HepG2 (cell line): Measurements from ENCODE around the gene TRIM25. TPM values are rescaled to one million over a fixed set of nuclear protein-coding genes. Genes with fewer than 3 reads are reported as not detected.

ENCODE experiments used
- ATAC-seq: fragments of 200-7000 bp; cut with Tn5 transposase; 3 replicates; pipeline ENCODE4 v1.9.1; 2020; ENCODE audit warnings: mild to moderate bottlenecking, moderate library complexity
- BruUV-seq: library from RNA; stranded (reverse); fragments of 400-500 nt; replicated peaks from 2 replicates; lab custom pipeline; 2021; lab: Mats Ljungman, UMichigan
- CTCF ChIA-PET: fragments of 300-600 bp; formaldehyde crosslinking; extraction: SDS; loops from one replicate; lab custom pipeline; 2021; ENCODE audit warnings: low total read pairs, inconsistent platforms, low intra/inter-chr PET ratio; lab: Yijun Ruan, JAX
- POLR2A ChIA-PET: fragments of 350-600 bp; sonication (Branson Sonifier 250); formaldehyde crosslinking; loops from one replicate; lab custom pipeline; 2020; ENCODE audit warnings: antibody characterized with exemption, inconsistent platforms; lab: Yijun Ruan, JAX
- DNase-seq: peaks from one replicate; pipeline ENCODE4 v3.0.0-alpha.2; 2015; ENCODE audit warnings: low spot score
- FAIRE-seq: peaks from 3 replicates; lab custom pipeline; 2011; peaks lifted over from hg19 to GRCh38; lab: Jason Lieb, UNC
- H2AFZ ChIP-seq: one replicate; pipeline ENCODE4 v1.6.1; 2011; ENCODE audit warnings: low read length, inconsistent platforms
- H3K27ac ChIP-seq: fragments of 300-600 bp; 3 replicates; pipeline ENCODE4 v1.8.0; 2011; ENCODE audit warnings: mixed run types, mild to moderate bottlenecking, mixed read lengths, low read length, inconsistent platforms; ENCODE audit not compliant: insufficient read depth; ENCODE audit errors: extremely low read length
- H3K27me3 ChIP-seq, 2 experiments: fragments of 200-600 bp in 1 of 2; 2 replicates in 1 of 2; 3 replicates in 1 of 2; pipeline versions ENCODE4 v1.6.0 to v1.8.0; 2011; ENCODE audit warnings: low read length in 2 of 2, mild to moderate bottlenecking in 2 of 2, moderate library complexity in 2 of 2, inconsistent platforms in 1 of 2; ENCODE audit not compliant: insufficient read depth in 2 of 2, control insufficient read depth in 1 of 2
- H3K36me3 ChIP-seq, 2 experiments: fragments of 200-600 bp in 1 of 2; replicated peaks in 1 of 2; 2 replicates in 1 of 2; 3 replicates in 1 of 2; pipeline versions ENCODE4 v1.5.1 to v1.8.0; 2011; ENCODE audit warnings: low read length in 2 of 2, inconsistent platforms in 1 of 2; ENCODE audit not compliant: insufficient read depth in 2 of 2, control insufficient read depth in 1 of 2
- H3K4me1 ChIP-seq: 2 replicates; pipeline ENCODE4 v1.5.1; 2012; ENCODE audit warnings: low read length, inconsistent platforms; ENCODE audit not compliant: insufficient read depth
- H3K4me2 ChIP-seq: 2 replicates; pipeline ENCODE4 v1.6.0; 2011; ENCODE audit warnings: low read depth, low read length, inconsistent platforms
- H3K4me3 ChIP-seq, 3 experiments: fragments of 200-600 bp in 1 of 3; sonication (generic), shearing (Covaris generic) in 1 of 3; replicated peaks in 1 of 3; 2 replicates each; pipeline ENCODE4 v1.5.1; 2011 to 2016; ENCODE audit warnings: low read length in 3 of 3, inconsistent platforms in 2 of 3, low read depth in 2 of 3, mild to moderate bottlenecking in 2 of 3, control low read depth in 1 of 3, mixed read lengths in 1 of 3; ENCODE audit not compliant: insufficient read depth in 1 of 3
- H3K79me2 ChIP-seq: one replicate; pipeline ENCODE4 v1.6.1; 2011; ENCODE audit warnings: low read length, inconsistent platforms; ENCODE audit not compliant: insufficient read depth
- H3K9ac ChIP-seq: 2 replicates; pipeline ENCODE4 v1.6.0; 2011; ENCODE audit warnings: mild to moderate bottlenecking, low read depth, low read length, inconsistent platforms; ENCODE audit not compliant: insufficient read depth
- H3K9me3 ChIP-seq: 2 replicates; pipeline ENCODE4 v1.5.1; 2012; ENCODE audit warnings: mild to moderate bottlenecking, low read length
- H4K20me1 ChIP-seq: 2 replicates; pipeline ENCODE4 v1.6.0; 2011; ENCODE audit warnings: inconsistent platforms, mild to moderate bottlenecking, low read length, moderate library complexity; ENCODE audit not compliant: insufficient read depth
- ATF7 ChIP-seq, 2 experiments: fragments of 450-650 bp in 1 of 2; sonication (generic) in 1 of 2; formaldehyde crosslinking in 1 of 2; IDR thresholded peaks; 2 replicates each; pipeline versions ENCODE4 v1.4.0 to v1.6.1; 2016 to 2020; ENCODE audit warnings: antibody characterized with exemption in 1 of 2, mild to moderate bottlenecking in 1 of 2, missing genetic modification reagents in 1 of 2
- CEBPB ChIP-seq: IDR thresholded peaks from 2 replicates; pipeline ENCODE4 v1.6.1; 2011; ENCODE audit warnings: low read depth, low read length, improper control_type of control experiment, borderline replicate concordance
- HNF4A ChIP-seq: sonication (generic); formaldehyde crosslinking; IDR thresholded peaks from 2 replicates; pipeline ENCODE4 v1.4.0; 2020; ENCODE audit warnings: missing genetic modification reagents
- NR2F1 ChIP-seq, 2 experiments: fragments of 450-650 bp in 1 of 2; formaldehyde crosslinking in 1 of 2; IDR thresholded peaks; 2 replicates each; pipeline versions ENCODE4 v1.5.0 to v1.6.1; 2016 to 2020; ENCODE audit warnings: mild to moderate bottlenecking in 1 of 2, missing compliant biosample characterization in 1 of 2, missing genetic modification reagents in 1 of 2, moderate library complexity in 1 of 2
- NR2F6 ChIP-seq, 2 experiments: IDR thresholded peaks; 2 replicates each; pipeline ENCODE4 v1.6.1; 2016; ENCODE audit warnings: antibody characterized with exemption in 1 of 2, mild to moderate bottlenecking in 1 of 2
- NR3C1 ChIP-seq: sonication (generic); formaldehyde crosslinking; IDR thresholded peaks from 2 replicates; pipeline ENCODE4 v1.4.0; 2020; ENCODE audit warnings: missing genetic modification reagents
- RARA ChIP-seq: IDR thresholded peaks from 2 replicates; pipeline ENCODE4 v1.6.1; 2016; ENCODE audit warnings: missing genetic modification reagents, missing compliant biosample characterization
- SOX5 ChIP-seq: IDR thresholded peaks from 2 replicates; pipeline ENCODE4 v1.6.1; 2016; ENCODE audit warnings: borderline replicate concordance
- ZNF451 ChIP-seq: sonication (generic); formaldehyde crosslinking; IDR thresholded peaks from 2 replicates; pipeline ENCODE4 v1.5.0; 2020; ENCODE audit warnings: mild to moderate bottlenecking, missing genetic modification reagents
- ZNF749 ChIP-seq: sonication (generic); formaldehyde crosslinking; IDR thresholded peaks from 2 replicates; pipeline ENCODE4 v1.8.0; 2022; ENCODE audit warnings: mild to moderate bottlenecking, missing genetic modification reagents, moderate library complexity, borderline replicate concordance
- ZNF816 ChIP-seq: sonication (generic); formaldehyde crosslinking; IDR thresholded peaks from 2 replicates; pipeline ENCODE4 v1.8.0; 2022; ENCODE audit warnings: missing genetic modification reagents, mild to moderate bottlenecking, borderline replicate concordance
- ZZZ3 ChIP-seq: sonication (generic); formaldehyde crosslinking; IDR thresholded peaks from 2 replicates; pipeline ENCODE4 v1.4.0; 2020; ENCODE audit warnings: missing genetic modification reagents, mild to moderate bottlenecking, borderline replicate concordance
- WGBS: methylation state at CpG from one replicate; pipeline ENCODE4 v1.1.6; 2017; ENCODE audit warnings: low lambda C conversion rate; 5-methylcytosine and 5-hydroxymethylcytosine counted together
- in situ Hi-C: cut with HindIII; loops from 2 replicates; pipeline ENCODE4 v1.10.0; 2017; ENCODE audit warnings: low pct_unique_long_range_greater_than_20kb; ENCODE audit not compliant: extremely low pct_ligation_motif_present
- intact Hi-C: fragments of 100-400 bp; cut with micrococcal nuclease; formaldehyde crosslinking; loops from one replicate; pipeline ENCODE4 v1.10.0; 2022; ENCODE audit not compliant: unreplicated experiment
- polyA plus RNA-seq, 8 experiments: library from polyadenylated mRNA; depleted of rRNA in 3 of 8; stranded (reverse) in 7 of 8; unstranded in 1 of 8; fragments of >200 nt; fragmentation: Illumina TruSeq in 4 of 8; extraction: Trizol in 4 of 8; gene quantifications; 2 replicates each; pipeline versions ENCODE4 v1.2.1 to v1.2.3, GENCODE V29; 2011 to 2016; ENCODE audit warnings: low read depth in 4 of 8, missing spikeins in 1 of 8, mixed read lengths in 1 of 8; ENCODE audit not compliant: insufficient read depth in 1 of 8
- total RNA-seq, 5 experiments: library from RNA; depleted of rRNA; stranded (reverse); fragments of >200 nt; fragmentation: Illumina TruSeq; extraction: Trizol; gene quantifications; 2 replicates each; pipeline ENCODE4 v1.2.3, GENCODE V29; 2016; ENCODE audit warnings: low read depth in 1 of 5

The TRIM25 gene
- total and polyA plus RNA-seq, 2 of the 13 experiments (the other 11 are each of a cell fraction or from before 2014, with no cell fraction given): 30.8 to 42.2 TPM

DNA sequence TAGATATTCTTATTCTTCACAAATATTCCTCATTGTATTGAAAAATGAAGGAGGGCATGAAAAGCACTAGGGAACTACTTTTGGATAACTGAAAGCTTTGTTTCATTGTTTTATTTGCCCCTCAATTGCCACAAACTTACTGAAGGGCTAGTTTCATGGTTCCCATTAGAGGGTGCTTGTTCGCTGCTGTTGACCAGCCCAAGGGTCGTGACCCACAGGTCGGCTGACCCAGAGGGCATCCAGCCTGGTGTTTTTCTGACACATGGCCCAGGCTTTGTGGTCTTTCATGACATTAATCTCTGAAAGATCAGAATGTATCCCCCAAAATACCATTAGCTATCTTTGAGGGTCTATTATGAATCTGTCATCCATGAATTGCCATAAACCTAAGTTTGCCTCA, 49.9 kb downstream of the TRIM25 start (continued):
- TF ChIP-seq HNF4A (CRISPR knock-in tag) (peak; percentile 29; the same call in 1 of the 2 replicates), ZNF749 (CRISPR knock-in tag) (no peak), RARA (CRISPR knock-in tag) (peak; percentile 62), NR2F1 (CRISPR knock-in tag; IDR thresholded peaks at IDR 0.05) (peak; percentile 73 to 84), ZNF816 (CRISPR knock-in tag) (no peak), NR2F6 (IDR thresholded peaks at IDR 0.05) (peak; percentile 91), NR2F6 (CRISPR knock-in tag; IDR thresholded peaks at IDR 0.05) (peak; percentile 90)
- TF ChIP-seq, all 625 proteins: peak for 8

DNA sequence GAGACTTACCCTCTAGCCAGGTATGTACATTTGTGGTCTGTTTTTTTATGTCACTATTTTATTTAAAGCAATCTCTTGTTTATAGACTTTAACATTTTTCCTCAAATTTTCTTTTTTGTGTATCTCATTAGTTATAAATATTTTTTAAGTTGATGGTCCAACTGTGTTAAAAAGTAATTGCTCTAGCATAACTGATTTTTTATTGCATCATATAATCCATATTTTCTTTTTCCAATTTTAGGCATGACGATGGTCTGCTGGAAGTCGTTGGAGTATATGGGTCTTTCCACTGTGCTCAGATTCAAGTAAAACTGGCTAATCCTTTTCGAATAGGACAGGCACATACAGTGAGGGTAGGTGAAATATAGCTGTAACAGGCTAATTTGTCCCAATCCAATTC, 52.0 kb downstream of the TRIM25 start:
- Histone ChIP-seq H3K9me3 (no peaks in the 10 kb centered on the region), H3K4me3 (no peak overlapping the region), H3K9ac (no peak overlapping the region), H3K36me3 (no peaks in the 10 kb centered on the region; a peak in 2 of 5 replicates), H3K27ac (no peak overlapping the region), H3K79me2 (no peaks in the 10 kb centered on the region), H3K4me2 (no peak overlapping the region), H2AFZ (no peak overlapping the region), H4K20me1 (no peaks in the 10 kb centered on the region), H3K27me3 (no peaks in the 10 kb centered on the region), H3K4me1 (peaks cover 6% of the 10 kb centered on the region; the same call in 1 of the 2 replicates)
- in situ Hi-C loops: no loop called here
- TF ChIP-seq ZNF451 (CRISPR knock-in tag) (no peak), NR3C1 (CRISPR knock-in tag) (no peak), CEBPB (peak; percentile 18; the same call in 1 of the 2 replicates), ZZZ3 (CRISPR knock-in tag) (no peak), SOX5 (no peak), ATF7 (IDR thresholded peaks at IDR 0.05) (peak; percentile 50), ATF7 (CRISPR knock-in tag; IDR thresholded peaks at IDR 0.05) (no peak)
- CTCF ChIA-PET: no interaction called here
- BruUV-seq: no TSS peak
- DNase-seq: no peak
- no peak for ATAC-seq
- 59% methylated on average over 3 of the region's 3 CpGs for WGBS
- POLR2A ChIA-PET: no interaction called here
- FAIRE-seq: no peak
- intact Hi-C loops: no loop called here
